HG02642 (cell line): Measurements from ENCODE around the gene PCNA.

Experiments used
- ATAC-seq: cut with Tn5 transposase; IDR thresholded peaks from one replicate; pipeline ENCODE4 v1.9.1; 2021; ENCODE audit warnings: mild to moderate bottlenecking; ENCODE audit not compliant: unreplicated experiment, poor library complexity

Gene PCNA

DNA sequence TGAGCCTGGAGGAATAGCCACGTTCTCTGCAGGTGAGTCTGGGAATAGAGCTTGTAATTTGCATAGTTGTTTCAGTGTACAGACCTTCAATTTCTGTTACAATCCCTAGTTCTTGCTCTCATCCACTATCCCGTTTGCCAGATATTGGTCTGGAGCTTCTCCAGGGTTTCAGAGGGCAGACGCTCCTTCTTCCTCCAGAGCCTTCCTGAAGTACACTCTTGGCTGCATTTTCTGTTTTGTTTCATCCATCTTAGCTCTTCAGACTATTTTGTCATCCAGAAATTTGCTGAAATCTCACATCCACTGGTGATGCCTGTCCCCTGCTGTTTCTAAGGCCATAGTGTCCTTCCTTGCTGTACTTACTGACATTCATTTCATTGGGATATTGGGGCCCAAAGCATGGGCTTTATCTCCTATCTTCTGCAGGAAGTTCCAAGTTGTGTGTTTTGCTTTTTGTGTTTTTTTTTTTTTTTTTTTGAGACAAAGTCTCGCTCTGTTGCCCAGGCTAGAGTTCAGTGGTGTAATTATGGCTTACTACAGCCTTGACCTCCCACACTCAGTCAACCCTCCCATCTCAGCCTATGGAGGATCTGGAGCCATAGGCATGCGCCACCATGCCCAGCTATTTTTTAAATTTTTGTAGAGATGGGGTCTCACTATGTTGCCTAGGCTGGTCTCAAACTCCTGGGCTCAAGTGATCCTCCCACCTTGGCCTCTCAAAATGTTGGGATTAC, 25.8 kb upstream of the PCNA start:
- ATAC-seq, result no peak

GRCh38 chr20:5143851-5144250, 24.1 kb upstream of the PCNA start:
- ATAC-seq, result no peak

GRCh38 chr20:5141615-5142014, 21.9 kb upstream of the PCNA start:
- ATAC-seq, result no peak

GRCh38 chr20:5140195-5140594, 20.4 kb upstream of the PCNA start:
- no peak for ATAC-seq

DNA sequence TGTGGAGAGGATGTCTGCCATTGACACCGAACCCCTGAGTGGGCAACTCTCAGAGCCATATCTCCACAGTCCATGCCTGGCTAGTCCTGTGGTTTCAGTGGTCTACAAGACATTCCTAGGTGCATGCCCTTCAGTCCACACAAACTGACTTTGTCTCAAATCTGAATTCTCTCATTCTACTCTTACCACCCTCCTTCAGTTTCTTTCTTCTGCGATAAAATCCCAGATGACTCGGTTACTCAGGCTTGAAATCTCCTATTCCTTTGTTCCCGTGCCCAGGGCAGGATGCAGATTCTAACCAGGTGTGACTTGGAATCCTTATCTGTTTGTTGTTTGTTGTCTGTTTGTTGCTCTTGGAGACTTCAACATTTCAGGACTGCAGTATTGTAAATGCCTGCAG, 16.3 kb upstream of the PCNA start:
- ATAC-seq, result no peak

DNA sequence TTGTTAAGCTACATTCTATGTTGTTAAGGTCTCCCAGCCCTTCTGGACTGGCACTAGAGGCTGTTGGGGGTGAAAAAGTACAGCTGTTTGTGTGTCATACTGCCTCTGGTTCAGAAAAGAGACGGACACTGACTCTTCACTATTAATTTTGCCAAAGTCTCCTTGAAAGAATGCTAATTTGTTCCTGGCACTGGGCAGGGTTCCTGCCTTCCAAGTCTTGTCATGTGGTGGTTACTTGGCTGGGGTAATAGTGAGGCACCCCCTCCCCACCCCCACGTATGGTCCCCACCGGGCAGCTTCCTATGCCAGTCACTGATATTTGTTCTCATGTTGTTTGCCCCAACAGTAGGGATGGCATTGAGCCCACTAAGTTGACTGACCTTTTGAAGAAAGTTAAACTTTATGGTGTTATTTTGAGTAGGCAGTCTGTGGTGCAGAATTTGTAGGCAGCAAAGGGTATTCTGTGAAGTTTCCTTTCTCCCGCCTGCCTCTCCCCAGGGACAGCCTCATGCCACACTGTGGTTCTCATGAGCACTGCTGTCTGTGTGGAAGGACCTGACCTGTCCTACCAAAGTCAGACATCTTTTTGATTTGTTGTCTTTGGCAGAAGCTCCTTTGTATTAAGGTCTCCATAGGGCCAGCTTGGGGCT, 15.7 kb upstream of the PCNA start:
- ATAC-seq, result no peak

DNA sequence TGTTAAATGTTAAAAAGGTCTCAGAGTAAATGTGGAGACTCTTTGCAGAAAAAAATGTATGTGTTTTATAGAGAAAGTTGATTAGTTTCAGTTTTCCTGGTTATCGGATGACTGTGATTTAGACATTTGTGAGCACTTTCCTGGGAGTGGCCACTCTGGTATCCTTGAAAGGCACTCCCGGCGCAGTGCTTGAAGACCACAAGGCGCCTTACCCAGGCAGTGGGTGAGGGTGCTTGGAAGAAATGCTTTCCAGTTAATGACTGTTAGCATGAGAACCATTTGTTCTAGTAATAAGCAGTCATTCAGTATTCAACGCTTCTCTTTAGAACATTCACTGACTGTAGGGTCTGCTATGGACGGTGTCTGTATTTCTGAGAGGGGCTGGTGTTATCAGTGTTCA, 14.2 kb upstream of the PCNA start:
- no peak for ATAC-seq

- ATAC-seq, result no peak
These were observed 11.7 kb upstream of the PCNA start for GRCh38 chr20:5131502-5131901.

DNA sequence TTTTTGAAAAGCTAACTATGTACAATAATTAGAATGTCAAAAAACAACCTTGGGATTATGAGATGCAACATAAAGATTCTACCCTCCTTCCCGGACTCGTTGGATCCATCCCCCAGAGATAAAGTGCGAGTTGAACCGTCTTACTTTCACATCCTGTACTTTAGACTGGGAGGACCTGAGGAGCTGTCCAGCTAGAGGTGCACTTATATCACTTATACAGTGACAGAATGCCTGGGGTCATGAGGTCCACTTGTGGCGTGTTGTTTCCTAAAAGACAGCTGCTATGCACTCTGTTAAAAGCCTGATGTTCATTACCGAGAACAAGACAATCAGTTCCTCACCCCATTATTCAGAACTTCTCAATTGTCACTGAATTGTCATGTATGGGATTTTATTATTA, 9.1 kb upstream of the PCNA start:
- ATAC-seq, result no peak

GRCh38 chr20:5127859-5128424, 8.2 kb upstream of the PCNA start:
- no peak for ATAC-seq

DNA sequence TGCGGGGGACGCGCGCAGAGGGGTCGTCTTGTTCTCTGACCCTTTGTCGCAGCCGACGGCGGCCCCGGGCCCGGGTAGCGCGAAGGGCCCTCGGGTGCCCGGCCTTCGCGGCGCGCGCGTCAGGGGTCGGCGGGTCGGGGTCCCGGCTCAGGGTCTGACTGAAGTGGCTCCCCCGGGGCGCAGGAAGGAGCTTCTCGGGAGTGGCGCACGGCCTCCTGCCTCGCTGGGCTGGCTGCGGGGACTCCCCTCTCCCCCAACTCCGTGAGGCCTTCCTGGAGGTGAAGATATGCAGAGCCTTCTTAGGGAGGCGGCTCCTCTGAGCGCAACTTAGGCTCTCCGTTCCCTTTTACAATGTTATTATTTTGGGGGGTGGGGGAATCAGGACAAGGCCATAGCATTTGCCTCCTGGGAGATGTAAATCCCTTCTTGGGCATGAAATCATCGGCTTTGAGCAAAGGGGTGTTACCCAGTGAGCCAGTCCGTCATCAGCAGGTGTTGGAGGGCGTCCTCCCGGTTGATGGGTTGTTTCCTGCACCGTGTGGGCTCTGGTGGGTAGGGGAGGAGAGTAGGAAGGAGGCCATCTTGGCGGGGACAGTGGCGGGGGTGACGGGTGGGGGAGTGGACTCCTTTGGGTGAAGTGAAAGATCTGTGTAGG, 7.6 kb upstream of the PCNA start:
- ATAC-seq, result peak; percentile 26

DNA sequence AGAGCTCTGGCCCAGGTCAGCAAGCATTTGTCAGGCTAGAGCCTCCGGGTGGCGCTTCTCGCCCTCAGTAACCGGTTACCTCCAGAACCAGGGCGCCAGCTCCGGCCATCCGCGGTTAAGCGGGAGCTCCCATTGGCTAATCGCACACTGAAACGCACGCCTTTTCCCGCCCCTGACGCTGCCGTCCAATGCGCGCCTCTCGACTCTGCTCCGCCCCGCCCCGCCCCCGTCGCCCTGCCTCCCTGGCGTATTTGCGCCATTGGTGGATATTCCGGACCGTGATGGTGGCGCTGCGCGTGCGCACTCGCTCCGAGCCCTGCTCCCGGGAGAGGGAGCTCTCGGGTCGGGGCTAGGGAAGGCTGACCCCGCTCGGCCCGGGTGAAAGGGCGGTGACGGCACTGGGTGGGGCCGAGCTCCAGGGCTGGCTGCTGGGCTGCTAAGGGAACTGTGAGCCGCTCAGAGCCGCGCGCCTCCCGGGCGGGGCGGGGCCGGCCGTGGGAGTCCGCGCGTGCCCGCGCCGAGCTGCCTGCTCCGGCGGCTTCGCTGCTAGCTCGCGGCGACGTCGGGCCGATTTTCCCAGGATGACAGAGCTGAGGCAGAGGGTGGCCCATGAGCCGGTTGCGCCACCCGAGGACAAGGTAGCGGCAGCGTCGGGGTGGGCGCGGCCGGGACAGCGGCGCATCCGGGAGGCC, 6.9 kb upstream of the PCNA start, which contains the start of gene CDS2:
TSS of gene CDS2 (plus strand) at position 497 of the 692 bp plus-strand sequence. CDS start at position 582, 85 bp downstream.
- ATAC-seq, result peak; percentile 92

- no peak for ATAC-seq
These were observed 3.1 kb upstream of the PCNA start for GRCh38 chr20:5122873-5123260.

DNA sequence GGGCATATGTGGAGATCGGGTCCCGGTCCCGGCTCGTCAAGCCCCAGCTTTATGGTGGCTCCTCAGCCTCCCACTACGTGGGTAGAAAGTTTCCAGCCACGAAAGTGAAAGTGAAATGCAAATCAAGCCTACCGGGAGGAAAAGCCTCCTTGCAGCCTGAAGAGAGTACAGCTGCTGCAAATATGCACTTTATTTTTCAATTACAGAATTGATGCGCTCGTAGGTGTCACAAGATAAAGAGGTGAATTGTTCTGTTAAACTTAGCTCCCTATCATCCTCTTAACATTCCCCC, 373 bp upstream of the PCNA start:
- ATAC-seq, result no peak

DNA sequence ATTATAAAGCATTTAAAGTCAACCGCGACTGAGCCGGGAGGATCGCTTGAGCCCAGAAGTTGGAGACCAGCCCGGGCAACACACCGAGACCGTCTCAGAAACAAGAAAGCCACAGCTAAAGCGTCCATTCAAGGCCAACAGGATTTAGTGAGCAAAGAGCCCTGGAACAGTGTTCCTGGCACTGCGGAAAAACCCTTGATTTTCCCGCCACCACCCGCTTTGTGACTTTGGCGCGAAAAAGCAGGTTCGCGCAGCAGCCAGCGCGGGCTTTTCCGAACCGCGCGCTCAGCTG, 669 bp downstream of the PCNA start:
- no peak for ATAC-seq

DNA sequence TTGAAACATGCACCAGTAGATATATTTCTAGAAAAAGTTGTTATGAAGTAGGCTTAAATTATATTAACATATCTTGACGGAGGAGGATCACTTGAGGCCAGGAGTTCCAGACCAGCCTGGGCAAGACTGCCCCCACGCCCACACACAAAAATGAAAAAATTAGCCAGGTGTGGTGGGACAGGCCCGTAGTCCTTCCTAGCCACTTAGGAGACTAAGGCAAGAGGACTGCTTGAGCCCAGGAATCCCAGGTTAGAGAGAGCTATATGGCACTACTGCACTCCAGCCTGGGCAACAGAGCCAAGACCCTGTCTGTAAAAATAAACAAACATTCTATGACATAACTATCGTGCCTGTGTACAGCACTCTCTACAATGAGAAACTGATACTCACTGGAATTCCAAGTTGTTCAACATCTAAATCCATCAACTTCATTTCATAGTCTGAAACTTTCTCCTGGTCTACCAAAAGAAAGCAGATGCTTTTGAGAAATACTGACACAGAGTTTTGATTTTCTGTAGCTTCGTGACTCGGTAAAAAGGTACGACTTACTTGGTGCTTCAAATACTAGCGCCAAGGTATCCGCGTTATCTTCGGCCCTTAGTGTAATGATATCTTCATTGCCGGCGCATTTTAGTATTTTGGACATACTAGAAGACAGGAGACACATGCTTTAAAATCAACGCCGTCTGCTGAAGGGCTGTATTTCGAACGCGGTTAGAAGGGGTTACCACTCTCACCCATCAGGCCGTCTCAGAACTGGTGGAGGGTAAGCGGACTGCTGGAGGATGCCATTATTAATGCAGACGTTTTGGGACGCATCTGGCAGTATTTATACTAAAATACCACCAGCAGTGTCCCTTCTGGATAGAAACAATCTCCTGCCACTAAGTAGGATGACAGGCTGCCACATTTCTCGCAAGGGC, 1.3 kb downstream of the PCNA start:
- no peak for ATAC-seq

GRCh38 chr20:5116875-5117274, 2.9 kb downstream of the PCNA start:
- ATAC-seq, result no peak

DNA sequence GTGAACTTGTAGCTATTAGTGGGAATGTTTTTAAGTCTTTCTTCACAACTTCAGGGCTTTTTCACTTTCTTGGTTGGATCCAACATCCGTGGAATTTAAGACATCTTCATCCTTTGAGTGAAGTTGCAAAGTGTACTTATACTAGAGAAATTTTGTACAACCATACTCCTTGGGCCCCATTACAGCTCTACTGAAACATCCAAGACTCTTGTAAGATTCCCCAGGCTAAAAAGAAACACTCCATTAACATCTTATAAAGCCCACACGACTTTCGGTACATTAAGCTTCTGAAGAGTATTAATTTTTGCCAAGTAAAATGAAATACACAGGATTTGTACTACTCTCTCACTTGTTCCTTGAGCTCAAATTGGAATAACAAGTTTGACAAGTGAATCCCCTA, 5.4 kb downstream of the PCNA start:
- ATAC-seq, result no peak

DNA sequence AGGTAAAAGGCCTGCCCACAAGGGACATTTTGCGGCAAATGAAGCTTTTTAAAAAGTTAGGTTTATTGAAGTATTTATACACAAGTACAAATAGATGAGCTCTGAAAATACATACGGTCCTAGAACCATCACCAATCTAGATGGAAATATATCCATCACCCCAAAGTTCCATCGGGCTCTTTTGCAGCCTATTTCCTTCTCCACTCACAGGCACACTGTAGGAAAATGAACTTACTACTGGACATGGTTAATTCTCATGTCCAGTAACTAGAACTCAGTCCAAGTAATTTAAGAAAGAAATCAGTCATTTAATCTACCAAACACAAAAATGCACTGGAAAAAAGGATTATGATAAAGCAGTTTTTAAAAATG, 6.2 kb downstream of the PCNA start:
- no peak for ATAC-seq

DNA sequence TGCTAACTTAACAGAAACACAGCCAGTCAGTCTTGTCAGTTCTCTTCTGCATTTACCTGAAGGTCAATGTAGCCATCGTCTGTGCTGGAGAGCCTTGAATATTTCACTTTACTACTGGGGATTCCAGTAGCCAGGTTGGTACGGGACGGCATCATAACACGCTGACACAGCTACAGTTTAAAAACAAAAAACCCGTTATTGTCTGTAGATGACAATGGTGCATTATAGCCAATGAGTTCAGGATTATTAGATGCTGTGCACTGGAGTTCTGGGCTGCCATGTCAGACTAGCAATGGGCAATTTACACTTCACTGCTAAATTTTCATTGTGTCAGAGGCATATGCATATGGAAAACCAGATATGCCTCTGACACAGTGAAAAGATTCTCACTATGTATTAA, 10.5 kb downstream of the PCNA start:
- ATAC-seq, result no peak
